HTERT RPE-1 (cell line): ENCODE results near the gene BZW2.

ENCODE experiments used
- in situ Hi-C: fragments of 300-500 bp; cut with MboI; formaldehyde crosslinking; loops from 4 replicates; pipeline ENCODE4 v1.14.3; 2020; ENCODE audit warnings: low sequenced_read_pairs

The BZW2 gene

GRCh38 chr7:16744518-16745250 is 98.7 kb downstream of the BZW2 start:
- in situ Hi-C loops = no loop called here

- in situ Hi-C loops = no loop called here
Observed at GRCh38 chr7:16745645-16746044, 99.7 kb downstream of the BZW2 start.

- in situ Hi-C loops = no loop called here
Observed at GRCh38 chr7:16747102-16747501, 101.1 kb downstream of the BZW2 start.

- in situ Hi-C loops = no loop called here
Observed at GRCh38 chr7:16753102-16753931, 107.3 kb downstream of the BZW2 start, which contains the start of gene TSPAN13. Gene TSPAN13 (plus strand): TSS chr7:16753755. CDS start chr7:16753968, 213 bp downstream.

- in situ Hi-C loops = no loop called here
Observed at GRCh38 chr7:16753932-16754855, 108.2 kb downstream of the BZW2 start.

GRCh38 chr7:16754856-16755317 is 108.9 kb downstream of the BZW2 start:
- in situ Hi-C loops = no loop called here

GRCh38 chr7:16755397-16755796 is 109.4 kb downstream of the BZW2 start:
- in situ Hi-C loops = no loop called here
